Neural progenitor cell (in vitro differentiated cells): Measurements from ENCODE around the gene RXRB.

Experiments
- CTCF ChIP-seq: fragments of 200-600 bp; sonication (generic); IDR thresholded peaks from 2 replicates; pipeline ENCODE4 v1.5.1; 2017; ENCODE audit warnings: antibody characterized with exemption, mild to moderate bottlenecking
- EZH2 ChIP-seq: fragments of 200-600 bp; sonication (generic); IDR thresholded peaks from 2 replicates; pipeline ENCODE4 v1.6.1; 2017; ENCODE audit warnings: antibody characterized with exemption, mild to moderate bottlenecking, moderate library complexity
- EZH2phosphoT487 ChIP-seq: fragments of 200-600 bp; sonication (generic); IDR thresholded peaks from 2 replicates; pipeline ENCODE4 v1.6.1; 2017; ENCODE audit warnings: antibody characterized with exemption

DNA sequence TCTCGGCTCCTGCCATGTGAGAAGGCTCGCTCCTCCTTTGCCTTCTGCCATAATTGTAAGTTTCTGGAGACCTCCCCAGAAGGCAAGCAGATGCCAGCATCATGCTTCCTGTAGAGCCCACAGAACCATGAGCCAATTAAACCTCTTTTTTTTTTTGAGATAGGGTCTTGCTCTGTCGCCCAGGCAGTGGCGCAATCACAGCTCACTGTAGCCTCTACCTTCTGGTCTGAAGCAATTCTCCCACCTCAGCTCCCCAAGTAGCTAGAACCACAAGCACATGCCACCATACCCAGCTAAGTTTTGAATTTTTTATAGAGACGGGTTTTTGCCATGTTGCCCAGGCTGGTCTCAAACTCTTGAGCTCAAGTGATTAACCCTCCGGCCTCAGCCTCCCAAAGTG is 36.4 kb upstream of the RXRB start:
- TF ChIP-seq CTCF (no peak), EZH2 (no peak), EZH2phosphoT487 (no peak)
